Suprapubic skin (tissue), 4 donors: ENCODE results near the gene EHD4. TPM values are rescaled to one million over a fixed set of nuclear protein-coding genes. Genes with fewer than 3 reads are reported as not detected.

Experiments
- DNase-seq, 2 donors: peaks; one replicate each; pipeline ENCODE4 v3.0.0-alpha.2; 2019; ENCODE audit warnings: low spot score in 2 of 2
- H3K27ac ChIP-seq: fragments of 200-600 bp; sonication (generic); one replicate; pipeline ENCODE4 v1.5.1; 2019
- H3K27me3 ChIP-seq: fragments of 200-600 bp; sonication (generic); one replicate; pipeline ENCODE4 v1.5.1; 2019
- H3K36me3 ChIP-seq: fragments of 200-600 bp; sonication (generic); one replicate; pipeline ENCODE4 v1.5.1; 2019
- H3K4me1 ChIP-seq: fragments of 200-600 bp; sonication (generic); one replicate; pipeline ENCODE4 v1.5.1; 2019
- H3K4me3 ChIP-seq: fragments of 200-600 bp; sonication (generic); one replicate; pipeline ENCODE4 v1.5.1; 2019; ENCODE audit warnings: mild to moderate bottlenecking
- H3K9me3 ChIP-seq: fragments of 200-600 bp; sonication (generic); one replicate; pipeline ENCODE4 v1.5.1; 2019
- EP300 ChIP-seq: sonication (generic); formaldehyde crosslinking; IDR thresholded peaks from one replicate; pipeline ENCODE4 v1.6.1; 2017; ENCODE audit warnings: antibody characterized with exemption
- POLR2A ChIP-seq, 2 donors: fragments of 450-650 bp; IDR thresholded peaks; one replicate each; pipeline ENCODE4 v1.6.1; 2017; ENCODE audit warnings: antibody characterized with exemption in 2 of 2, mild to moderate bottlenecking in 2 of 2, moderate library complexity in 2 of 2
- POLR2AphosphoS5 ChIP-seq, 3 donors: sonication (generic); formaldehyde crosslinking; IDR thresholded peaks; one replicate each; pipeline ENCODE4 v1.6.1; 2017; ENCODE audit warnings: antibody characterized with exemption in 3 of 3
- WGBS: methylation state at CpG from one replicate; pipeline ENCODE4 v1.1.5; 2018; 5-methylcytosine and 5-hydroxymethylcytosine counted together
- total RNA-seq, 4 donors: library from RNA; depleted of rRNA; stranded (reverse); fragments of >200 nt; gene quantifications; one replicate each; pipeline ENCODE4 v1.1.0, GENCODE V29; 2016
- TF ChIP-seq, protein P1 (sequence below), 2 donors: fragments of 200-600 bp in 1 of 2; fragments of 450-650 bp in 1 of 2; sonication (generic) in 1 of 2; IDR thresholded peaks; one replicate each; pipeline ENCODE4 v1.5.1; 2016 to 2019; ENCODE audit warnings: antibody characterized with exemption in 2 of 2, mild to moderate bottlenecking in 1 of 2, moderate library complexity in 1 of 2

Gene EHD4
- total RNA-seq, 4 donors from 2014 or later = 16.0 to 31.4 (median 20.9) TPM

DNA sequence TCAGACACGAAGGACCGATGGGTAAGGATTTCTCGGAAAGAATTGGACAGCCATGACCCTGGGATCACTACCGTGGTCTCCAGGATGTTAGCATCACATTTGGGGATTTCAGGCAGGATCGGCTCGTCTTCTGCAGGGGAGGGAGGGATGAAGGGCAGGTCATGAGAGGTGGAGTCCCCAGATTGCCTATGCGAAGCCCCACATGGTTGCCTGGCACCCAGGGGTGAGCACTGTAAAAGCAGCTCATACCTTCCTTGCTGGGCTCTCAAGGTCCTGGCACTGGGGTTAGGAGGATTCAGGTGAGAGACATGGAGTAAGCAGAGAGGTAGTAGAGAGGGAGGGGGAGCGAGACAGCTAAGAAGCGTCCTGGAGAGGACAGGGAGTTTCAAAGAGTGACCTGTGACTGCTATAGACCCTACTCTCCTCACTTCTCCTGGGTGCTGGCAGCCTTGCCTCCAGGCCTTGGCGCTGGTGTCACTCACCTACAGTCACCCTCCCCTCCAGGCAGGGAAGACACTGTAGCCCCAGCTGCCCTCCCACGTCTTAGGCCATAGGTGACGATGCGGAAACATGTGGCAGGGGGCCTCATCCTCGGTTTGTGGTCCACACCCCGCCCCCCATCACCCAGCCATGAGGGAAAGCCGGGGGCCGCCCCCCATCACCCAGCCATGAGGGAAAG, 15.0 kb upstream of the EHD4 start:
- Histone ChIP-seq H3K4me3 (no peak overlapping the region), H3K4me1 (no peaks in the 10 kb centered on the region), H3K27me3 (no peaks in the 10 kb centered on the region), H3K9me3 (no peaks in the 10 kb centered on the region), H3K27ac (no peak overlapping the region), H3K36me3 (peaks cover 6% of the 10 kb centered on the region)
- peak in 1 of 2 donors; percentile 53 for DNase-seq
- WGBS = 80% methylated on average over 10 of the region's 17 CpGs
- no peak for TF ChIP-seq EP300
- no peak for TF ChIP-seq POLR2AphosphoS5 (IDR thresholded peaks at IDR 0.05)
- no peak for TF ChIP-seq POLR2A (IDR thresholded peaks at IDR 0.05)
- TF ChIP-seq, protein P1, sequence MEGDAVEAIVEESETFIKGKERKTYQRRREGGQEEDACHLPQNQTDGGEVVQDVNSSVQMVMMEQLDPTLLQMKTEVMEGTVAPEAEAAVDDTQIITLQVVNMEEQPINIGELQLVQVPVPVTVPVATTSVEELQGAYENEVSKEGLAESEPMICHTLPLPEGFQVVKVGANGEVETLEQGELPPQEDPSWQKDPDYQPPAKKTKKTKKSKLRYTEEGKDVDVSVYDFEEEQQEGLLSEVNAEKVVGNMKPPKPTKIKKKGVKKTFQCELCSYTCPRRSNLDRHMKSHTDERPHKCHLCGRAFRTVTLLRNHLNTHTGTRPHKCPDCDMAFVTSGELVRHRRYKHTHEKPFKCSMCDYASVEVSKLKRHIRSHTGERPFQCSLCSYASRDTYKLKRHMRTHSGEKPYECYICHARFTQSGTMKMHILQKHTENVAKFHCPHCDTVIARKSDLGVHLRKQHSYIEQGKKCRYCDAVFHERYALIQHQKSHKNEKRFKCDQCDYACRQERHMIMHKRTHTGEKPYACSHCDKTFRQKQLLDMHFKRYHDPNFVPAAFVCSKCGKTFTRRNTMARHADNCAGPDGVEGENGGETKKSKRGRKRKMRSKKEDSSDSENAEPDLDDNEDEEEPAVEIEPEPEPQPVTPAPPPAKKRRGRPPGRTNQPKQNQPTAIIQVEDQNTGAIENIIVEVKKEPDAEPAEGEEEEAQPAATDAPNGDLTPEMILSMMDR (IDR thresholded peaks at IDR 0.05) = no peak

GRCh38 chr15:41985236-41986160, 13.1 kb upstream of the EHD4 start:
- TF ChIP-seq POLR2A (IDR thresholded peaks at IDR 0.05) (no peak), EP300 (no peak), POLR2AphosphoS5 (IDR thresholded peaks at IDR 0.05) (no peak)
- TF ChIP-seq, protein P1 (IDR thresholded peaks at IDR 0.05) = no peak
- peak in 1 of 2 donors; percentile 42 for DNase-seq
- Histone ChIP-seq H3K4me3 (no peak overlapping the region), H3K27ac (no peak overlapping the region), H3K36me3 (peaks cover 6% of the 10 kb centered on the region), H3K9me3 (no peaks in the 10 kb centered on the region), H3K27me3 (no peaks in the 10 kb centered on the region), H3K4me1 (peaks cover 9% of the 10 kb centered on the region)
- WGBS = 86% methylated on average over 8 of the region's 19 CpGs

DNA sequence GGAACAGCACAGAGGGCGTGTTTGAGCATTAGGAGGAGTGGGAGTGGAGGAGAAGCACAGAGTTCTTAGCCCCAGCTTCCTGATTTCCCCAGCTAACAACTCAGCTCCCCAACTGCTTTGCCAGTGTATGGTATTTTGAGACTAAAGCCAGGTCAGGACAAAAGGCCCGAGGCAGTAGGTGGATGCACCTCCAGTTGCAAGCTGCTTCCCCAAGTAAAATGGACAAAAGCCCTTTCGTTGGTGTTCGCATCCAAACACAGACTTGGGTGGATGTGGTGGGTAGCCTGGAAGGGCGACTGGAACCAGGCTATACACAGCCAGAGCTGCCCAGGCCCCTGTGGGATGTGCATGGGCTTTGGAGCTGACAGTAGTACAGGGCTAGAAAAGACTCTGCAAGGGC, 12.3 kb upstream of the EHD4 start:
- peak; percentile 18 to 29 for DNase-seq
- Histone ChIP-seq H3K36me3 (peaks cover 6% of the 10 kb centered on the region), H3K9me3 (no peaks in the 10 kb centered on the region), H3K4me1 (peaks cover 16% of the 10 kb centered on the region), H3K27me3 (no peaks in the 10 kb centered on the region), H3K27ac (no peak overlapping the region), H3K4me3 (no peak overlapping the region)
- no peak for TF ChIP-seq POLR2AphosphoS5 (IDR thresholded peaks at IDR 0.05)
- TF ChIP-seq EP300 = no peak
- TF ChIP-seq POLR2A (IDR thresholded peaks at IDR 0.05) = no peak
- TF ChIP-seq, protein P1 (IDR thresholded peaks at IDR 0.05) = no peak
- 93% methylated on average over 5 of the region's 5 CpGs for WGBS

DNA sequence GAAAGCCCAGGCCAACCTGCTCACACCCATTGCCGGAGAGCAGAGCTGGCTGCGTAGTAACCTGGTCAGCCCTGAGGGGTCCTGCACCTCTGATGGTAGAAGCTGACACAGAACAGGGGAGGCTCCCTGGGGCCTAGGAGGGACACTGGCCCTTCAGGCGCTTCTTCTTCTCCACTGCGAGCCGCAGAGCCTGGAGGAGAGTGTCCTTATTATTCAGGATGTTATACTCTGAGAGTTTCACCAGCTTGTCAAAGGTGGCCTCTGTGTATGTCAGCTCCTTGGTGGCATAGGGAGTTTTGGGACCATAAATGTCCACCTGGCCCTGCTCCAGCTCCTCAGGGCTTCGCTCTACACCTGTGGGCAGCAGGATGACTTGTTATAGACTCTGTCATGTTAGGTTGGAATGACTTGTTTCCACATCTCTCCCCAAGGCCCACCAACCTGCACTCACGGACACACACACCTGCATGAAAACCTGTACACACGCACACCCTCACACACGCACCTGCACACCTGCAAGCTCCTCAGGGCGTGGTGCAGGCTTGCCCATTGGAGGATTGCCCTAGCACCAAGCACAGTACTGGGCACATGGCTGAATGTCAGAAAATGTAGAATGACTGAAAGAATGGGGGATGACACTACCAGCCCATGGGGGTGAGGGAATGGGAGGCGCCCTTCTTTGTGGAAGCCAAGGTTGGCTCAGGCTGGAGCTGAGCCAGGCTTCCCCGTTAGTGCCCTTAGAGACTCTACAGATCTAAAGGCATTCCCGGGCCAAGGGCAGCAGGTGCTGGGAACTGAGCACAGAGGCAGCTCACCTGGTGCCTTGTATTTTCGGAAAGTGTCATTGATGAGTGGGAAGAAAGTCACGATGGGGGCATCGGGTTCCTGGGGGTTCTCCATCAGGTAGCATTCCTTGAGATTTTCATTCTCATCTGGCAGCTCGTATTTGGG, 11.5 kb upstream of the EHD4 start:
- Histone ChIP-seq H3K4me3 (no peak overlapping the region), H3K36me3 (peaks cover 6% of the 10 kb centered on the region), H3K9me3 (no peaks in the 10 kb centered on the region), H3K4me1 (peaks cover 16% of the 10 kb centered on the region), H3K27me3 (no peaks in the 10 kb centered on the region), H3K27ac (no peak overlapping the region)
- TF ChIP-seq, protein P1 (IDR thresholded peaks at IDR 0.05) = no peak
- TF ChIP-seq POLR2A (IDR thresholded peaks at IDR 0.05) (no peak), EP300 (no peak), POLR2AphosphoS5 (IDR thresholded peaks at IDR 0.05) (no peak)
- peak; percentile 52 to 62 for DNase-seq
- WGBS = 92% methylated on average over 15 of the region's 17 CpGs
